Stimulated activated CD8-positive, alpha-beta memory T cell treated with anti-CD3 and anti-CD28 coated beads, Interleukin-15, amount 100 ng/mL, for 4 hours (primary cell): Measurements from ENCODE around the gene NT5DC1.

Experiments
- DNase-seq, 2 donors: peaks; one replicate each; pipeline ENCODE4 v3.0.0-alpha.2; 2020; ENCODE audit warnings: low read depth in 2 of 2

The NT5DC1 gene

GRCh38 chr6:116136933-116137340 is 36.3 kb downstream of the NT5DC1 start:
- DNase-seq: no peak

GRCh38 chr6:116139917-116140316 is 39.3 kb downstream of the NT5DC1 start:
- no peak for DNase-seq

GRCh38 chr6:116144605-116145004 is 44.0 kb downstream of the NT5DC1 start:
- DNase-seq: no peak

GRCh38 chr6:116145803-116146675 is 45.4 kb downstream of the NT5DC1 start:
- no peak for DNase-seq

GRCh38 chr6:116152620-116153019 is 52.0 kb downstream of the NT5DC1 start:
- DNase-seq: no peak

GRCh38 chr6:116154887-116155286 is 54.2 kb downstream of the NT5DC1 start:
- no peak for DNase-seq

GRCh38 chr6:116156405-116157326 is 56.0 kb downstream of the NT5DC1 start:
- no peak for DNase-seq

- no peak for DNase-seq
These were observed 56.7 kb downstream of the NT5DC1 start for GRCh38 chr6:116157391-116157790.

- DNase-seq: no peak
These were observed 58.0 kb downstream of the NT5DC1 start for GRCh38 chr6:116158641-116159040.

GRCh38 chr6:116159782-116160524 is 59.3 kb downstream of the NT5DC1 start:
- DNase-seq: no peak

- DNase-seq: no peak
These were observed 64.9 kb downstream of the NT5DC1 start for GRCh38 chr6:116165596-116165995.

- DNase-seq: no peak
These were observed 65.7 kb downstream of the NT5DC1 start for GRCh38 chr6:116166369-116166768.

GRCh38 chr6:116168148-116168547 is 67.5 kb downstream of the NT5DC1 start:
- DNase-seq: no peak

GRCh38 chr6:116169880-116170279 is 69.2 kb downstream of the NT5DC1 start:
- no peak for DNase-seq

GRCh38 chr6:116170358-116171057 is 69.9 kb downstream of the NT5DC1 start:
- DNase-seq: no peak

- no peak for DNase-seq
These were observed 73.3 kb downstream of the NT5DC1 start for GRCh38 chr6:116173928-116174327.

GRCh38 chr6:116175344-116175743 is 74.7 kb downstream of the NT5DC1 start:
- no peak for DNase-seq

GRCh38 chr6:116176596-116176995 is 75.9 kb downstream of the NT5DC1 start:
- no peak for DNase-seq

- DNase-seq: no peak
These were observed 79.7 kb downstream of the NT5DC1 start for GRCh38 chr6:116180375-116180774.

GRCh38 chr6:116189472-116189871 is 88.8 kb downstream of the NT5DC1 start:
- DNase-seq: no peak

- no peak for DNase-seq
These were observed 89.9 kb downstream of the NT5DC1 start for GRCh38 chr6:116190550-116190949.
